ENCODE data around the gene ATXN7L1. TPM values are rescaled to one million over a fixed set of nuclear protein-coding genes. Genes with fewer than 3 reads are reported as not detected.

ATXN7L1 gene
- polyA plus RNA-seq, 1 experiment = 2.7 TPM

- Histone ChIP-seq H3K36me3 (ENCODE audit: control insufficient read depth, insufficient read depth, low read length) (peaks cover 3% of the 10 kb centered on the region; the same call in 1 of the 2 replicates), H3K27me3 (ENCODE audit: control insufficient read depth, insufficient read depth, low read length) (no peaks in the 10 kb centered on the region), H3K4me3 (ENCODE audit: low read depth, low read length) (no peak overlapping the region)
- POLR2A ChIA-PET = no interaction called here
- TF ChIP-seq CTCF (IDR thresholded peaks at IDR 0.05; ENCODE audit: insufficient read depth, low read depth, low read length) = no peak
- CTCF ChIA-PET = interaction anchor here (1.0 kb wide), 1 partner anchor 11 kb away, joined by 3 read pairs; no protein-coding TSS in a partner anchor
- DNase-seq (ENCODE audit: low read depth) = no peak
Measured at GRCh38 chr7:105731042-105731441, 145.4 kb downstream of the ATXN7L1 start.

- Histone ChIP-seq H3K4me3 (ENCODE audit: low read depth, low read length) (no peak overlapping the region), H3K36me3 (ENCODE audit: control insufficient read depth, insufficient read depth, low read length) (peaks cover 3% of the 10 kb centered on the region; the same call in 1 of the 2 replicates), H3K27me3 (ENCODE audit: control insufficient read depth, insufficient read depth, low read length) (no peaks in the 10 kb centered on the region)
- no peak for TF ChIP-seq CTCF (IDR thresholded peaks at IDR 0.05; ENCODE audit: insufficient read depth, low read depth, low read length)
- ChIA-PET POLR2A (interaction anchor here (0.7 kb wide), 1 partner anchor 13 kb away, joined by 3 read pairs; no protein-coding TSS in a partner anchor), CTCF (interaction anchor here (0.6 to 1.0 kb wide), 2 partner anchors 71 to 74 kb away, joined by 3 read pairs; no protein-coding TSS in a partner anchor)
- no peak for DNase-seq (ENCODE audit: low read depth)
Measured at GRCh38 chr7:105728028-105728427, 148.4 kb downstream of the ATXN7L1 start.

GRCh38 chr7:105724688-105725087 lies 151.7 kb downstream of the ATXN7L1 start:
- ChIA-PET POLR2A (no interaction called here), CTCF (interaction anchor here (0.9 kb wide), 1 partner anchor 11 kb away, joined by 3 read pairs; no protein-coding TSS in a partner anchor)

GRCh38 chr7:105723572-105723971 lies 152.8 kb downstream of the ATXN7L1 start:
- TF ChIP-seq CTCF (IDR thresholded peaks at IDR 0.05; ENCODE audit: insufficient read depth, low read depth, low read length) = no peak
- Histone ChIP-seq H3K36me3 (ENCODE audit: control insufficient read depth, insufficient read depth, low read length) (peaks cover 3% of the 10 kb centered on the region; the same call in 1 of the 2 replicates), H3K27me3 (ENCODE audit: control insufficient read depth, insufficient read depth, low read length) (no peaks in the 10 kb centered on the region), H3K4me3 (ENCODE audit: low read depth, low read length) (no peak overlapping the region)
- CTCF ChIA-PET = no interaction called here
- no peak for DNase-seq (ENCODE audit: low read depth)
- POLR2A ChIA-PET = no interaction called here

More at GRCh38 chr7:105724688-105725087, 151.7 kb downstream of the ATXN7L1 start:
- H3K27me3 ChIP-seq (ENCODE audit: control insufficient read depth, insufficient read depth, low read length) = no peaks in the 10 kb centered on the region
- no peak for TF ChIP-seq CTCF (IDR thresholded peaks at IDR 0.05; ENCODE audit: insufficient read depth, low read depth, low read length)
- peaks cover 3% of the 10 kb centered on the region; the same call in 1 of the 2 replicates for H3K36me3 ChIP-seq (ENCODE audit: control insufficient read depth, insufficient read depth, low read length)
- no peak for DNase-seq (ENCODE audit: low read depth)
- H3K4me3 ChIP-seq (ENCODE audit: low read depth, low read length) = no peak overlapping the region

- ChIA-PET POLR2A (no interaction called here), CTCF (interaction anchor here (1.2 kb wide), 1 partner anchor 17 kb away, joined by 3 read pairs; no protein-coding TSS in a partner anchor)
- Histone ChIP-seq H3K36me3 (ENCODE audit: control insufficient read depth, insufficient read depth, low read length) (peaks cover 3% of the 10 kb centered on the region; the same call in 1 of the 2 replicates), H3K4me3 (ENCODE audit: low read depth, low read length) (no peak overlapping the region), H3K27me3 (ENCODE audit: control insufficient read depth, insufficient read depth, low read length) (no peaks in the 10 kb centered on the region)
- DNase-seq (ENCODE audit: low read depth) = no peak
- no peak for TF ChIP-seq CTCF (IDR thresholded peaks at IDR 0.05; ENCODE audit: insufficient read depth, low read depth, low read length)
Measured at GRCh38 chr7:105721571-105722104, 154.8 kb downstream of the ATXN7L1 start.

Data from BJ (cell line).